ENCODE data around the gene MYADM. TPM values are rescaled to one million over a fixed set of nuclear protein-coding genes. Genes with fewer than 3 reads are reported as not detected.

The MYADM gene
- total and polyA plus RNA-seq, 4 donors = 2.6 to 28.0 (median 6.6) TPM

GRCh38 chr19:53818756-53819155 is 48.9 kb upstream of the MYADM start:
- Histone ChIP-seq H3K9me3 (ENCODE audit: control insufficient read depth in 4 of 4, low read length in 3 of 4) (no peaks in the 10 kb centered on the region), H3K4me1 (ENCODE audit: control insufficient read depth in 4 of 4, insufficient read depth in 4 of 4, low read length in 3 of 4) (no peaks in the 10 kb centered on the region), H3K4me3 (ENCODE audit: low read depth in 1 of 3, low read length in 3 of 3) (no peak overlapping the region), H3K27me3 (ENCODE audit: control insufficient read depth in 4 of 4, insufficient read depth in 4 of 4, low read length in 3 of 4) (no peaks in the 10 kb centered on the region), H3K9ac (ENCODE audit: low read depth in 1 of 2, low read length in 2 of 2) (no peak overlapping the region), H3K36me3 (ENCODE audit: control insufficient read depth in 4 of 4, insufficient read depth in 3 of 4, low read depth in 1 of 4, low read length in 3 of 4) (no peaks in the 10 kb centered on the region), H3K27ac (ENCODE audit: low read depth in 1 of 2, low read length in 2 of 2) (no peak overlapping the region)
- DNase-seq (ENCODE audit: low spot score) = no peak
- 91% methylated on average over 13 of the region's 13 CpGs for WGBS
- TF ChIP-seq HNF4G (IDR thresholded peaks at IDR 0.05) (no peak), RAD21 (IDR thresholded peaks at IDR 0.05) (no peak), FOXA1 (IDR thresholded peaks at IDR 0.05) (no peak), CTCF (IDR thresholded peaks at IDR 0.05; ENCODE audit: low read depth, low read length, missing input control) (no peak), HNF4A (conservative IDR thresholded peaks at IDR 0.05) (no peak), TAF1 (conservative IDR thresholded peaks at IDR 0.05) (no peak), FOXA2 (IDR thresholded peaks at IDR 0.05) (no peak), YY1 (IDR thresholded peaks at IDR 0.05) (no peak), EGR1 (IDR thresholded peaks at IDR 0.05; ENCODE audit: low read depth in 2 of 2) (no peak), RXRA (IDR thresholded peaks at IDR 0.05) (no peak)
- TF ChIP-seq, protein P1, sequence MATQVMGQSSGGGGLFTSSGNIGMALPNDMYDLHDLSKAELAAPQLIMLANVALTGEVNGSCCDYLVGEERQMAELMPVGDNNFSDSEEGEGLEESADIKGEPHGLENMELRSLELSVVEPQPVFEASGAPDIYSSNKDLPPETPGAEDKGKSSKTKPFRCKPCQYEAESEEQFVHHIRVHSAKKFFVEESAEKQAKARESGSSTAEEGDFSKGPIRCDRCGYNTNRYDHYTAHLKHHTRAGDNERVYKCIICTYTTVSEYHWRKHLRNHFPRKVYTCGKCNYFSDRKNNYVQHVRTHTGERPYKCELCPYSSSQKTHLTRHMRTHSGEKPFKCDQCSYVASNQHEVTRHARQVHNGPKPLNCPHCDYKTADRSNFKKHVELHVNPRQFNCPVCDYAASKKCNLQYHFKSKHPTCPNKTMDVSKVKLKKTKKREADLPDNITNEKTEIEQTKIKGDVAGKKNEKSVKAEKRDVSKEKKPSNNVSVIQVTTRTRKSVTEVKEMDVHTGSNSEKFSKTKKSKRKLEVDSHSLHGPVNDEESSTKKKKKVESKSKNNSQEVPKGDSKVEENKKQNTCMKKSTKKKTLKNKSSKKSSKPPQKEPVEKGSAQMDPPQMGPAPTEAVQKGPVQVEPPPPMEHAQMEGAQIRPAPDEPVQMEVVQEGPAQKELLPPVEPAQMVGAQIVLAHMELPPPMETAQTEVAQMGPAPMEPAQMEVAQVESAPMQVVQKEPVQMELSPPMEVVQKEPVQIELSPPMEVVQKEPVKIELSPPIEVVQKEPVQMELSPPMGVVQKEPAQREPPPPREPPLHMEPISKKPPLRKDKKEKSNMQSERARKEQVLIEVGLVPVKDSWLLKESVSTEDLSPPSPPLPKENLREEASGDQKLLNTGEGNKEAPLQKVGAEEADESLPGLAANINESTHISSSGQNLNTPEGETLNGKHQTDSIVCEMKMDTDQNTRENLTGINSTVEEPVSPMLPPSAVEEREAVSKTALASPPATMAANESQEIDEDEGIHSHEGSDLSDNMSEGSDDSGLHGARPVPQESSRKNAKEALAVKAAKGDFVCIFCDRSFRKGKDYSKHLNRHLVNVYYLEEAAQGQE (IDR thresholded peaks at IDR 0.05) = no peak
- TF ChIP-seq, protein P2, sequence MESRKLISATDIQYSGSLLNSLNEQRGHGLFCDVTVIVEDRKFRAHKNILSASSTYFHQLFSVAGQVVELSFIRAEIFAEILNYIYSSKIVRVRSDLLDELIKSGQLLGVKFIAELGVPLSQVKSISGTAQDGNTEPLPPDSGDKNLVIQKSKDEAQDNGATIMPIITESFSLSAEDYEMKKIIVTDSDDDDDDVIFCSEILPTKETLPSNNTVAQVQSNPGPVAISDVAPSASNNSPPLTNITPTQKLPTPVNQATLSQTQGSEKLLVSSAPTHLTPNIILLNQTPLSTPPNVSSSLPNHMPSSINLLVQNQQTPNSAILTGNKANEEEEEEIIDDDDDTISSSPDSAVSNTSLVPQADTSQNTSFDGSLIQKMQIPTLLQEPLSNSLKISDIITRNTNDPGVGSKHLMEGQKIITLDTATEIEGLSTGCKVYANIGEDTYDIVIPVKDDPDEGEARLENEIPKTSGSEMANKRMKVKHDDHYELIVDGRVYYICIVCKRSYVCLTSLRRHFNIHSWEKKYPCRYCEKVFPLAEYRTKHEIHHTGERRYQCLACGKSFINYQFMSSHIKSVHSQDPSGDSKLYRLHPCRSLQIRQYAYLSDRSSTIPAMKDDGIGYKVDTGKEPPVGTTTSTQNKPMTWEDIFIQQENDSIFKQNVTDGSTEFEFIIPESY (IDR thresholded peaks at IDR 0.05) = no peak
- TF ChIP-seq, protein P3, sequence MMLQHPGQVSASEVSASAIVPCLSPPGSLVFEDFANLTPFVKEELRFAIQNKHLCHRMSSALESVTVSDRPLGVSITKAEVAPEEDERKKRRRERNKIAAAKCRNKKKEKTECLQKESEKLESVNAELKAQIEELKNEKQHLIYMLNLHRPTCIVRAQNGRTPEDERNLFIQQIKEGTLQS (IDR thresholded peaks at IDR 0.05) = no peak
- TF ChIP-seq, protein P4, sequence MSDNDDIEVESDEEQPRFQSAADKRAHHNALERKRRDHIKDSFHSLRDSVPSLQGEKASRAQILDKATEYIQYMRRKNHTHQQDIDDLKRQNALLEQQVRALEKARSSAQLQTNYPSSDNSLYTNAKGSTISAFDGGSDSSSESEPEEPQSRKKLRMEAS (IDR thresholded peaks at IDR 0.05) = no peak

DNA sequence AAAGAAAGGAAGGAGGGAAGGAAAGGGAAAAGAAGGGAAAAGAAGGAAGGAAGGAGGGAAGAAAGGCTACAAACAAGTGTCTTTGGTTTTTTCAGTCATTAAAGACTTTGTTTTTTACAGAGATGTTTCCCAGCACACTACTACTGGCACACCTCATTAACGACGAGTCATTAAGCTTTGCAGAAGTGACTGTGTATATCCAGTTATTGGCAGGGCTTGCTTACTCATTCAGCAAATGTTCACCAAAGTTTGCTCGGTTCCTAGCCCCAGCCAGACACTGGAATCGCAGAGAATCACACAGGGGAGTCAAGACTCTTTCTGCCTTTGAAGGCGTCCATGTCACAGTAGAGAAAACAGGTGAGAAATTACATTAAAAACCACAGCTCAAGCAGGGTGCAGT is 47.8 kb upstream of the MYADM start:
- Histone ChIP-seq H3K4me1 (ENCODE audit: control insufficient read depth in 4 of 4, insufficient read depth in 4 of 4, low read length in 3 of 4) (no peaks in the 10 kb centered on the region), H3K27ac (ENCODE audit: low read depth in 1 of 2, low read length in 2 of 2) (no peak overlapping the region), H3K4me3 (ENCODE audit: low read depth in 1 of 3, low read length in 3 of 3) (no peak overlapping the region), H3K9ac (ENCODE audit: low read depth in 1 of 2, low read length in 2 of 2) (no peak overlapping the region), H3K27me3 (ENCODE audit: control insufficient read depth in 4 of 4, insufficient read depth in 4 of 4, low read length in 3 of 4) (no peaks in the 10 kb centered on the region), H3K9me3 (ENCODE audit: control insufficient read depth in 4 of 4, low read length in 3 of 4) (no peaks in the 10 kb centered on the region), H3K36me3 (ENCODE audit: control insufficient read depth in 4 of 4, insufficient read depth in 3 of 4, low read depth in 1 of 4, low read length in 3 of 4) (no peaks in the 10 kb centered on the region)
- no peak for DNase-seq (ENCODE audit: low spot score)
- 74% methylated on average over 5 of the region's 5 CpGs for WGBS
- TF ChIP-seq HNF4A (conservative IDR thresholded peaks at IDR 0.05) = no peak
- no peak for TF ChIP-seq CTCF (IDR thresholded peaks at IDR 0.05; ENCODE audit: low read depth, low read length, missing input control)
- TF ChIP-seq, protein P4 (IDR thresholded peaks at IDR 0.05) = no peak
- TF ChIP-seq NR2F2 (IDR thresholded peaks at IDR 0.05) = no peak
- TF ChIP-seq RAD21 (IDR thresholded peaks at IDR 0.05) = no peak
- TF ChIP-seq, protein P1 (IDR thresholded peaks at IDR 0.05) = no peak
- TF ChIP-seq EGR1 (IDR thresholded peaks at IDR 0.05; ENCODE audit: low read depth in 2 of 2) = no peak
- no peak for TF ChIP-seq SP1 (IDR thresholded peaks at IDR 0.05)
- no peak for TF ChIP-seq FOXA1 (IDR thresholded peaks at IDR 0.05)
- TF ChIP-seq TAF1 (conservative IDR thresholded peaks at IDR 0.05) = no peak
- TF ChIP-seq GABPA (IDR thresholded peaks at IDR 0.05 in 1 of 2, conservative IDR thresholded peaks at IDR 0.05 in 1 of 2) = no peak
- no peak for TF ChIP-seq FOXA2 (IDR thresholded peaks at IDR 0.05)
